ENCODE results near the gene GLRX2.
"Not testable (repeated sequence)": the region's sequence is repeated elsewhere in the genome, so short reads cannot be mapped to it uniquely, and the experiment has no call there.

GLRX2 gene

GRCh38 chr1:193125369-193125768 lies 20.2 kb upstream of the GLRX2 start:
- no peaks in the 10 kb centered on the region for H3K9me3 ChIP-seq (replicated peaks in 1 of 11)
- peaks cover 18 to 35% (median 22%) of the 10 kb centered on the region in 10 experiments for H3K4me1 ChIP-seq
- H3K27ac ChIP-seq, result no peak overlapping the region
- H3K36me3 ChIP-seq, result peaks cover 42 to 62% (median 53%) of the 10 kb centered on the region in 11 experiments
- H3K4me3 ChIP-seq, result no peak overlapping the region
- H3K9ac ChIP-seq, result peak overlapping the region in 1 of 11 experiments; percentile 6; a peak in 1 of 22 replicates
- peaks cover 35 to 79% (median 70%) of the 10 kb centered on the region in 11 experiments; a peak in 19 of 22 replicates for H4K20me1 ChIP-seq
- peak overlapping the region in 2 of 11 experiments; percentile 18 to 20; a peak in 1 of 22 replicates for H3K4me2 ChIP-seq
- TF ChIP-seq Cebpa-rat (IDR thresholded peaks at IDR 0.05), result no peak
- H3K27me3 ChIP-seq, result no peaks in the 10 kb centered on the region

GRCh38 chr1:193123751-193124150 lies 18.5 kb upstream of the GLRX2 start:
- Histone ChIP-seq H3K4me2 (peak overlapping the region; percentile 85 to 97 (median 91)), H3K36me3 (peaks cover 28 to 46% (median 39%) of the 10 kb centered on the region in 11 experiments), H3K9ac (peak overlapping the region in 3 of 11 experiments; percentile 28 to 97 (median 94); a peak in 5 of 22 replicates), H3K4me1 (peaks cover 17 to 35% (median 22%) of the 10 kb centered on the region in 10 experiments), H4K20me1 (peaks cover 28 to 65% (median 57%) of the 10 kb centered on the region in 11 experiments; a peak in 19 of 22 replicates), H3K27ac (0 out of 22 replicates have a peak overlapping the region, but pooled peaks of 1 of the 11 experiments have one; percentile 99), H3K4me3 (peak overlapping the region; percentile 74 to 92 (median 82); a peak in 17 of 20 replicates), H3K9me3 (replicated peaks in 1 of 11) (no peaks in the 10 kb centered on the region), H3K27me3 (no peaks in the 10 kb centered on the region)
- TF ChIP-seq Cebpa-rat (IDR thresholded peaks at IDR 0.05), result no peak

- TF ChIP-seq Cebpa-rat (IDR thresholded peaks at IDR 0.05), result no peak
- Histone ChIP-seq H3K4me2 (peak within 1 kb of the TSS; percentile 85 to 97 (median 91)), H3K9ac (peak within 1 kb of the TSS; percentile 86 to 97 (median 94)), H3K9me3 (replicated peaks in 1 of 11) (no peaks in the 10 kb centered on the region), H3K27me3 (no peaks in the 10 kb centered on the region), H3K27ac (peak within 1 kb of the TSS; percentile 89 to 99 (median 96)), H3K36me3 (peaks cover 17 to 27% (median 22%) of the 10 kb centered on the region in 11 experiments), H4K20me1 (peaks cover 21 to 46% (median 39%) of the 10 kb centered on the region in 11 experiments; a peak in 19 of 22 replicates), H3K4me1 (peaks cover 17 to 35% (median 22%) of the 10 kb centered on the region in 10 experiments), H3K4me3 (peak within 1 kb of the TSS; percentile 74 to 92 (median 82))
These were observed 16.7 kb upstream of the GLRX2 start, which contains the start of gene CDC73 for GRCh38 chr1:193121616-193122593. Gene CDC73, plus strand, starts transcription at chr1:193122031. Its CDS starts 170 bp downstream, at chr1:193122201.

GRCh38 chr1:193120604-193121166 lies 15.5 kb upstream of the GLRX2 start:
- Histone ChIP-seq H3K9ac (peak overlapping the region in 1 of 11 experiments; percentile 97; a peak in 1 of 22 replicates), H4K20me1 (peaks cover 18 to 34% (median 29%) of the 10 kb centered on the region in 11 experiments; a peak in 19 of 22 replicates), H3K36me3 (peaks cover 8 to 15% (median 11%) of the 10 kb centered on the region in 11 experiments), H3K27me3 (no peaks in the 10 kb centered on the region), H3K27ac (no peak overlapping the region), H3K4me2 (peak overlapping the region; percentile 74 to 84 (median 80)), H3K4me1 (peaks cover 17 to 30% (median 22%) of the 10 kb centered on the region in 10 experiments), H3K4me3 (peak overlapping the region in 9 of 10 experiments; percentile 74 to 92 (median 82); a peak in 10 of 20 replicates), H3K9me3 (replicated peaks in 1 of 11) (no peaks in the 10 kb centered on the region)
- no peak for TF ChIP-seq Cebpa-rat (IDR thresholded peaks at IDR 0.05)

GRCh38 chr1:193118803-193119730 lies 13.9 kb upstream of the GLRX2 start:
- Histone ChIP-seq H3K4me2 (no peak overlapping the region), H3K4me3 (no peak overlapping the region), H3K36me3 (no peaks in the 10 kb centered on the region; a peak in 1 of 22 replicates), H3K27me3 (no peaks in the 10 kb centered on the region), H3K27ac (no peak overlapping the region), H3K9me3 (replicated peaks in 1 of 11) (no peaks in the 10 kb centered on the region), H4K20me1 (peaks cover 7 to 18% (median 13%) of the 10 kb centered on the region in 11 experiments; a peak in 19 of 22 replicates), H3K4me1 (peaks cover 11 to 20% (median 16%) of the 10 kb centered on the region in 10 experiments), H3K9ac (no peak overlapping the region)
- TF ChIP-seq Cebpa-rat (IDR thresholded peaks at IDR 0.05), result no peak

GRCh38 chr1:193118194-193118593 lies 13.0 kb upstream of the GLRX2 start:
- H3K27me3 ChIP-seq, result no peaks in the 10 kb centered on the region
- TF ChIP-seq Cebpa-rat (IDR thresholded peaks at IDR 0.05), result no peak
- H3K4me3 ChIP-seq, result no peak overlapping the region

GRCh38 chr1:193117167-193117566 lies 12.0 kb upstream of the GLRX2 start:
- H3K36me3 ChIP-seq; H3K4me3 ChIP-seq; H3K27me3 ChIP-seq; H4K20me1 ChIP-seq; H3K27ac ChIP-seq; H3K4me2 ChIP-seq; H3K9ac ChIP-seq; H3K9me3 ChIP-seq (replicated peaks in 1 of 11); H3K4me1 ChIP-seq: not testable (repeated sequence)

More at GRCh38 chr1:193118194-193118593, 13.0 kb upstream of the GLRX2 start:
- Histone ChIP-seq H3K4me1 (peaks cover 2 to 11% (median 7%) of the 10 kb centered on the region in 10 experiments), H3K27ac (no peak overlapping the region), H3K36me3 (no peaks in the 10 kb centered on the region), H3K4me2 (no peak overlapping the region), H4K20me1 (peaks cover 0 to 9% (median 5%) of the 10 kb centered on the region in 11 experiments; a peak in 18 of 22 replicates), H3K9ac (no peak overlapping the region), H3K9me3 (replicated peaks in 1 of 11) (no peaks in the 10 kb centered on the region)

- no peak for TF ChIP-seq Cebpa-rat (IDR thresholded peaks at IDR 0.05)
- Histone ChIP-seq H3K9me3 (replicated peaks in 1 of 11) (no peaks in the 10 kb centered on the region), H3K4me3 (no peak overlapping the region), H3K27ac (no peak overlapping the region), H3K9ac (no peak overlapping the region), H4K20me1 (no peaks in the 10 kb centered on the region), H3K36me3 (no peaks in the 10 kb centered on the region), H3K4me1 (peaks cover 0 to 13% (median 10%) of the 10 kb centered on the region in 10 experiments; a peak in 12 of 20 replicates), H3K27me3 (no peaks in the 10 kb centered on the region), H3K4me2 (no peak overlapping the region)
These were observed 10.5 kb upstream of the GLRX2 start for GRCh38 chr1:193115629-193116227.

Data from BLaER1 treated with 17β-estradiol and CSF1 and Interleukin-3, amounts not matched to agents 10 nM and 100 nM (cell line).